K562 (cell line): ENCODE measurements around the gene WSCD1. TPM values are rescaled to one million over a fixed set of nuclear protein-coding genes. Genes with fewer than 3 reads are reported as not detected.

ENCODE experiments used
- ATAC-seq: fragments of 200-7000 bp; cut with Tn5 transposase; 3 replicates; pipeline ENCODE4 v1.9.1; 2020; ENCODE audit warnings: moderate library complexity
- BruUV-seq: library from RNA; stranded (reverse); fragments of 400-500 nt; replicated peaks from 2 replicates; lab custom pipeline; 2021; lab: Mats Ljungman, UMichigan
- CTCF ChIA-PET: fragments of 300-600 bp; formaldehyde crosslinking; extraction: SDS; loops from one replicate; lab custom pipeline; 2021; ENCODE audit warnings: low intra/inter-chr PET ratio; lab: Yijun Ruan, JAX
- POLR2A ChIA-PET: fragments of 300-600, 350-650 bp; sonication (Branson Sonifier 250); formaldehyde crosslinking; extraction: SDS; loops from one replicate; lab custom pipeline; 2021; ENCODE audit warnings: antibody characterized with exemption, inconsistent platforms; lab: Yijun Ruan, JAX
- DNase-seq, 4 experiments: peaks; one replicate each; pipeline versions ENCODE4 v3.0.0 to v3.0.0-alpha.2; 2011 to 2018; ENCODE audit warnings: low spot score in 3 of 4, mixed read lengths in 3 of 4; ENCODE audit errors: extremely low read depth in 1 of 4
- FAIRE-seq: peaks from 2 replicates; lab custom pipeline; 2011; peaks lifted over from hg19 to GRCh38; lab: Jason Lieb, UNC
- H2AFZ ChIP-seq: 2 replicates; pipeline ENCODE4 v1.6.0; 2011; ENCODE audit warnings: low read depth, low read length, control low read depth, inconsistent platforms
- H3K27ac ChIP-seq: fragments of 200-600 bp; 3 replicates; pipeline ENCODE4 v1.8.0; 2011; ENCODE audit warnings: low read depth, mild to moderate bottlenecking, control low read depth, inconsistent platforms, low read length, moderate library complexity, mixed read lengths; ENCODE audit errors: extremely low read depth
- H3K27me3 ChIP-seq, 2 experiments: fragments of 300-600 bp in 1 of 2; 2 replicates in 1 of 2; 3 replicates in 1 of 2; pipeline versions ENCODE4 v1.6.0 to v1.8.0; 2011; ENCODE audit warnings: inconsistent platforms in 2 of 2, low read length in 2 of 2, mild to moderate bottlenecking in 1 of 2, mixed read lengths in 1 of 2, moderate library complexity in 1 of 2; ENCODE audit not compliant: control insufficient read depth in 2 of 2, insufficient read depth in 2 of 2
- H3K36me3 ChIP-seq: fragments of 300-600 bp; 3 replicates; pipeline ENCODE4 v1.8.0; 2011; ENCODE audit warnings: mild to moderate bottlenecking, low read length, inconsistent platforms; ENCODE audit not compliant: control insufficient read depth, insufficient read depth
- H3K4me1 ChIP-seq, 2 experiments: fragments of 200-600 bp in 1 of 2; replicated peaks in 1 of 2; 2 replicates in 1 of 2; 3 replicates in 1 of 2; pipeline versions ENCODE4 v1.5.1 to v1.8.0; 2011; ENCODE audit warnings: inconsistent platforms in 2 of 2, low read length in 2 of 2, mild to moderate bottlenecking in 1 of 2, mixed read lengths in 1 of 2, moderate library complexity in 1 of 2; ENCODE audit not compliant: control insufficient read depth in 2 of 2, insufficient read depth in 2 of 2
- H3K4me2 ChIP-seq: 2 replicates; pipeline ENCODE4 v1.6.1; 2011; ENCODE audit warnings: low read length, control low read depth, inconsistent platforms, mixed read lengths; ENCODE audit not compliant: insufficient read depth
- H3K4me3 ChIP-seq: fragments of 200-600 bp; sonication (generic), shearing (Covaris generic); 2 replicates; pipeline ENCODE4 v1.5.1; 2016; ENCODE audit warnings: control low read depth, inconsistent platforms
- H3K79me2 ChIP-seq: fragments of 200-600 bp; 3 replicates; pipeline ENCODE4 v1.8.0; 2011; ENCODE audit warnings: low read length, inconsistent platforms; ENCODE audit not compliant: control insufficient read depth, insufficient read depth
- H3K9ac ChIP-seq, 2 experiments: 2 replicates each; pipeline versions ENCODE4 v1.6.0 to v1.6.1; 2011; ENCODE audit warnings: low read depth in 2 of 2, low read length in 2 of 2, control low read depth in 1 of 2, inconsistent platforms in 1 of 2, mild to moderate bottlenecking in 1 of 2, mixed read lengths in 1 of 2; ENCODE audit not compliant: insufficient read depth in 1 of 2
- H3K9me1 ChIP-seq: one replicate; pipeline ENCODE4 v1.6.0; 2011; ENCODE audit warnings: inconsistent platforms, mild to moderate bottlenecking, low read length, moderate library complexity; ENCODE audit not compliant: control insufficient read depth, insufficient read depth
- H3K9me3 ChIP-seq: replicated peaks from 2 replicates; pipeline ENCODE4 v1.5.1; 2011; ENCODE audit warnings: low read depth, low read length, inconsistent platforms; ENCODE audit not compliant: control insufficient read depth, insufficient read depth
- H4K20me1 ChIP-seq: replicated peaks from 2 replicates; pipeline ENCODE4 v1.6.1; 2011; ENCODE audit warnings: low read length, inconsistent platforms, mixed read lengths; ENCODE audit not compliant: control insufficient read depth, insufficient read depth
- ZNF395 ChIP-seq: fragments of 200-800 bp; sonication (Bioruptor generic); IDR thresholded peaks from 2 replicates; pipeline ENCODE4 v1.6.1; 2017; ENCODE audit warnings: missing genetic modification characterization, missing compliant biosample characterization
- ZNF609 ChIP-seq: sonication (generic); formaldehyde crosslinking; IDR thresholded peaks from 2 replicates; pipeline ENCODE4 v1.8.1; 2023; ENCODE audit warnings: missing genetic modification reagents, mild to moderate bottlenecking, borderline replicate concordance
- ZNF699 ChIP-seq: fragments of 250-450 bp; sonication (Bioruptor Pico); IDR thresholded peaks from 2 replicates; pipeline ENCODE4 v1.8.0; 2021; ENCODE audit warnings: mild to moderate bottlenecking, moderate library complexity; ENCODE audit not compliant: insufficient replicate concordance
- WGBS: fragments of 100-300 bp; shearing (Covaris generic); methylation state at CpG from one replicate; pipeline ENCODE4 v1.1.6; 2016; ENCODE audit warnings: low coverage, mixed read lengths; ENCODE audit not compliant: insufficient coverage; ENCODE audit errors: missing lambda C conversion rate; 5-methylcytosine and 5-hydroxymethylcytosine counted together
- in situ Hi-C: fragments of 300-500 bp; cut with MboI; formaldehyde crosslinking; loops from 4 replicates; pipeline ENCODE4 v1.15.0; 2018; ENCODE audit warnings: inconsistent platforms, mixed read lengths
- intact Hi-C: fragments of 100-400 bp; cut with micrococcal nuclease; formaldehyde crosslinking; loops from 2 replicates; pipeline ENCODE4 v1.14.2; 2022
- polyA plus RNA-seq, 8 experiments: library from polyadenylated mRNA; depleted of rRNA in 4 of 8; stranded (reverse) in 5 of 8; unstranded in 3 of 8; fragments of >200 nt; fragmentation: Nextera tagmentation in 2 of 8; fragmentation: Illumina TruSeq in 1 of 8; extraction: Ambion mirVana in 2 of 8; extraction: Trizol in 1 of 8; gene quantifications; 2 replicates each; pipeline versions ENCODE4 v1.2.1 to v1.2.3, GENCODE V29; 2011 to 2014; ENCODE audit warnings: inconsistent platforms in 1 of 8, missing spikeins in 1 of 8
- total RNA-seq, 7 experiments: library from RNA; depleted of rRNA in 6 of 7; stranded (reverse); fragments of >200 nt in 6 of 7; fragmentation: Illumina TruSeq in 2 of 7; extraction: Trizol in 2 of 7; gene quantifications; 2 replicates each; pipeline versions ENCODE4 v1.2.1 to v1.2.3, GENCODE V29; 2011 to 2021; ENCODE audit warnings: low replicate concordance in 1 of 7

Gene WSCD1
- total and polyA plus RNA-seq, 9 of the 15 experiments (the other 6 are each of a cell fraction or from before 2014, with no cell fraction given) = not detected

GRCh38 chr17:6047966-6048365, 22.2 kb upstream of the WSCD1 start:
- ChIA-PET POLR2A (no interaction called here), CTCF (no interaction called here)
- Histone ChIP-seq H3K9me3 (no peaks in the 10 kb centered on the region), H3K27me3 (no peaks in the 10 kb centered on the region), H4K20me1 (no peaks in the 10 kb centered on the region), H3K4me1 (no peaks in the 10 kb centered on the region), H3K9ac (no peak overlapping the region), H3K27ac (no peak overlapping the region), H3K79me2 (no peaks in the 10 kb centered on the region), H3K36me3 (no peaks in the 10 kb centered on the region), H3K4me3 (no peak overlapping the region), H2AFZ (no peak overlapping the region), H3K4me2 (no peak overlapping the region), H3K9me1 (no peaks in the 10 kb centered on the region)
- 0% methylated on average over 3 of the region's 3 CpGs for WGBS
- FAIRE-seq (no peak), ATAC-seq (no peak), DNase-seq (no peak)
- TF ChIP-seq ZNF609 (CRISPR knock-in tag) (no peak), ZNF699 (CRISPR knock-in tag) (no peak), ZNF395 (CRISPR knock-in tag) (no peak)
- in situ Hi-C loops = no loop called here
- no TSS peak for BruUV-seq
- intact Hi-C loops = no loop called here
